ENCODE data around the gene SLC35B4. TPM values are rescaled to one million over a fixed set of nuclear protein-coding genes. Genes with fewer than 3 reads are reported as not detected.
A peak's percentile ranks its signal among the peaks of the same experiment; 100 is the strongest.

Gene SLC35B4
- total RNA-seq (2014; rRNA removed; shearing (Covaris generic)), result 20.5 and 24.0 TPM in 2 replicates

GRCh38 chr7:134316539-134317344 lies at the start of gene SLC35B4:
Gene SLC35B4 (minus strand): TSS chr7:134316930. CDS start chr7:134316751, 179 bp downstream.
- DNase-seq (ENCODE audit: low read depth), result peak; percentile 98

- DNase-seq (ENCODE audit: low read depth), result no peak
Measured at GRCh38 chr7:134366481-134366880, 49.8 kb upstream of the SLC35B4 start.

GRCh38 chr7:134365341-134366054 lies 48.8 kb upstream of the SLC35B4 start:
- DNase-seq (ENCODE audit: low read depth), result peak; percentile 68

GRCh38 chr7:134364619-134365037 lies 47.9 kb upstream of the SLC35B4 start:
- DNase-seq (ENCODE audit: low read depth), result peak; percentile 92

- no peak for DNase-seq (ENCODE audit: low read depth)
Measured at GRCh38 chr7:134362587-134363483, 46.1 kb upstream of the SLC35B4 start.

- DNase-seq (ENCODE audit: low read depth), result no peak
Measured at GRCh38 chr7:134359787-134360432, 43.2 kb upstream of the SLC35B4 start.

GRCh38 chr7:134357486-134357885 lies 40.8 kb upstream of the SLC35B4 start:
- no peak for DNase-seq (ENCODE audit: low read depth)

- no peak for DNase-seq (ENCODE audit: low read depth)
Measured at GRCh38 chr7:134356421-134356936, 39.7 kb upstream of the SLC35B4 start.

- peak; percentile 20 for DNase-seq (ENCODE audit: low read depth)
Measured at GRCh38 chr7:134355927-134356326, 39.2 kb upstream of the SLC35B4 start.

GRCh38 chr7:134355004-134355525 lies 38.3 kb upstream of the SLC35B4 start:
- DNase-seq (ENCODE audit: low read depth), result no peak

GRCh38 chr7:134353411-134353810 lies 36.7 kb upstream of the SLC35B4 start:
- DNase-seq (ENCODE audit: low read depth), result no peak

- DNase-seq (ENCODE audit: low read depth), result no peak
Measured at GRCh38 chr7:134351424-134351823, 34.7 kb upstream of the SLC35B4 start.

GRCh38 chr7:134350709-134351108 lies 34.0 kb upstream of the SLC35B4 start:
- DNase-seq (ENCODE audit: low read depth), result peak; percentile 8

- no peak for DNase-seq (ENCODE audit: low read depth)
Measured at GRCh38 chr7:134347567-134347966, 30.8 kb upstream of the SLC35B4 start.

GRCh38 chr7:134343796-134344195 lies 27.1 kb upstream of the SLC35B4 start:
- no peak for DNase-seq (ENCODE audit: low read depth)

GRCh38 chr7:134343136-134343535 lies 26.4 kb upstream of the SLC35B4 start:
- DNase-seq (ENCODE audit: low read depth), result no peak

GRCh38 chr7:134339475-134339874 lies 22.7 kb upstream of the SLC35B4 start:
- no peak for DNase-seq (ENCODE audit: low read depth)

- no peak for DNase-seq (ENCODE audit: low read depth)
Measured at GRCh38 chr7:134337980-134338379, 21.2 kb upstream of the SLC35B4 start.

GRCh38 chr7:134334408-134334807 lies 17.7 kb upstream of the SLC35B4 start:
- no peak for DNase-seq (ENCODE audit: low read depth)

- no peak for DNase-seq (ENCODE audit: low read depth)
Measured at GRCh38 chr7:134333943-134334342, 17.2 kb upstream of the SLC35B4 start.

- no peak for DNase-seq (ENCODE audit: low read depth)
Measured at GRCh38 chr7:134332892-134333291, 16.2 kb upstream of the SLC35B4 start.
